ENCODE measurements around the gene KRCC1.

DNA sequence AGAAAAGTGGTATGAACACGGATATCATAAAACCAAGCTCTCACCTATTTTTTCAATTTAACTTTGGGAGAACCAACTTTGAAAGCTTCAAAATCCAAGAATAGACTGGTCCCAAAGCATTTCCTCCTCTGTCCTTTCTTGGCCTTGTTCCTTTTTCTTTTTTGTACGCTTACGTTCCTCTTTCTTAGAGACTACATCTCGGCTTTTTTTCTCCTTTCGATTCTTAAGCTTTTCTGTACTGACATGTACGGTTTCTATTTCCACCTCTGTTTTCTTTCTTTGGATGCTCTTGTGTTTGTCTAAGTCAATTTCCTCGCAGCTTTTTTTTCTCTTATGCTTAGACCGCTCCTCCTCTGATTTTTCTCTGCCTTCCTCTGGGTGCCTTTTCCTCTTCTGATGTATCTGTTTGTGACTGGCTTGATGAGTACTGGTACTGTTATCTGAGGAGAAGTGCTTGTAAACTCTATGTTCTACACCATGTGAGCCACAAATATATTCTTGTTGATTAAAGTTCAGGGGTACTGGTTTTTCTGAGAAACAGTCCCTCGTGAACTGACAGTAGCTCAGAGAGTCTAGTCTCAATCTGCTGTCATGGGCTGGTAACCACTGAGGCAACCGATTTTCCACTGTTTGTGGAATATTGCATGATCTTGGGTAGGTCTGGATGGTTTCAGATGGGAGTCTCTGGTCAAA lies 27.7 kb downstream of the KRCC1 start:
- TF ChIP-seq, protein P1, sequence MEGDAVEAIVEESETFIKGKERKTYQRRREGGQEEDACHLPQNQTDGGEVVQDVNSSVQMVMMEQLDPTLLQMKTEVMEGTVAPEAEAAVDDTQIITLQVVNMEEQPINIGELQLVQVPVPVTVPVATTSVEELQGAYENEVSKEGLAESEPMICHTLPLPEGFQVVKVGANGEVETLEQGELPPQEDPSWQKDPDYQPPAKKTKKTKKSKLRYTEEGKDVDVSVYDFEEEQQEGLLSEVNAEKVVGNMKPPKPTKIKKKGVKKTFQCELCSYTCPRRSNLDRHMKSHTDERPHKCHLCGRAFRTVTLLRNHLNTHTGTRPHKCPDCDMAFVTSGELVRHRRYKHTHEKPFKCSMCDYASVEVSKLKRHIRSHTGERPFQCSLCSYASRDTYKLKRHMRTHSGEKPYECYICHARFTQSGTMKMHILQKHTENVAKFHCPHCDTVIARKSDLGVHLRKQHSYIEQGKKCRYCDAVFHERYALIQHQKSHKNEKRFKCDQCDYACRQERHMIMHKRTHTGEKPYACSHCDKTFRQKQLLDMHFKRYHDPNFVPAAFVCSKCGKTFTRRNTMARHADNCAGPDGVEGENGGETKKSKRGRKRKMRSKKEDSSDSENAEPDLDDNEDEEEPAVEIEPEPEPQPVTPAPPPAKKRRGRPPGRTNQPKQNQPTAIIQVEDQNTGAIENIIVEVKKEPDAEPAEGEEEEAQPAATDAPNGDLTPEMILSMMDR (conservative IDR thresholded peaks at IDR 0.05; ENCODE audit: low read depth in 2 of 2) = no peak
- no peak for TF ChIP-seq POLR2AphosphoS5 (IDR thresholded peaks at IDR 0.05; ENCODE audit: low read depth)
- TF ChIP-seq EZH2phosphoT487 (IDR thresholded peaks at IDR 0.05; ENCODE audit: unreplicated experiment) = no peak
- TF ChIP-seq EZH2 (IDR thresholded peaks at IDR 0.05; ENCODE audit: low read depth, unreplicated experiment) = no peak
- TF ChIP-seq NANOG (IDR thresholded peaks at IDR 0.05; ENCODE audit: borderline replicate concordance) = no peak
- TF ChIP-seq, protein P2, sequence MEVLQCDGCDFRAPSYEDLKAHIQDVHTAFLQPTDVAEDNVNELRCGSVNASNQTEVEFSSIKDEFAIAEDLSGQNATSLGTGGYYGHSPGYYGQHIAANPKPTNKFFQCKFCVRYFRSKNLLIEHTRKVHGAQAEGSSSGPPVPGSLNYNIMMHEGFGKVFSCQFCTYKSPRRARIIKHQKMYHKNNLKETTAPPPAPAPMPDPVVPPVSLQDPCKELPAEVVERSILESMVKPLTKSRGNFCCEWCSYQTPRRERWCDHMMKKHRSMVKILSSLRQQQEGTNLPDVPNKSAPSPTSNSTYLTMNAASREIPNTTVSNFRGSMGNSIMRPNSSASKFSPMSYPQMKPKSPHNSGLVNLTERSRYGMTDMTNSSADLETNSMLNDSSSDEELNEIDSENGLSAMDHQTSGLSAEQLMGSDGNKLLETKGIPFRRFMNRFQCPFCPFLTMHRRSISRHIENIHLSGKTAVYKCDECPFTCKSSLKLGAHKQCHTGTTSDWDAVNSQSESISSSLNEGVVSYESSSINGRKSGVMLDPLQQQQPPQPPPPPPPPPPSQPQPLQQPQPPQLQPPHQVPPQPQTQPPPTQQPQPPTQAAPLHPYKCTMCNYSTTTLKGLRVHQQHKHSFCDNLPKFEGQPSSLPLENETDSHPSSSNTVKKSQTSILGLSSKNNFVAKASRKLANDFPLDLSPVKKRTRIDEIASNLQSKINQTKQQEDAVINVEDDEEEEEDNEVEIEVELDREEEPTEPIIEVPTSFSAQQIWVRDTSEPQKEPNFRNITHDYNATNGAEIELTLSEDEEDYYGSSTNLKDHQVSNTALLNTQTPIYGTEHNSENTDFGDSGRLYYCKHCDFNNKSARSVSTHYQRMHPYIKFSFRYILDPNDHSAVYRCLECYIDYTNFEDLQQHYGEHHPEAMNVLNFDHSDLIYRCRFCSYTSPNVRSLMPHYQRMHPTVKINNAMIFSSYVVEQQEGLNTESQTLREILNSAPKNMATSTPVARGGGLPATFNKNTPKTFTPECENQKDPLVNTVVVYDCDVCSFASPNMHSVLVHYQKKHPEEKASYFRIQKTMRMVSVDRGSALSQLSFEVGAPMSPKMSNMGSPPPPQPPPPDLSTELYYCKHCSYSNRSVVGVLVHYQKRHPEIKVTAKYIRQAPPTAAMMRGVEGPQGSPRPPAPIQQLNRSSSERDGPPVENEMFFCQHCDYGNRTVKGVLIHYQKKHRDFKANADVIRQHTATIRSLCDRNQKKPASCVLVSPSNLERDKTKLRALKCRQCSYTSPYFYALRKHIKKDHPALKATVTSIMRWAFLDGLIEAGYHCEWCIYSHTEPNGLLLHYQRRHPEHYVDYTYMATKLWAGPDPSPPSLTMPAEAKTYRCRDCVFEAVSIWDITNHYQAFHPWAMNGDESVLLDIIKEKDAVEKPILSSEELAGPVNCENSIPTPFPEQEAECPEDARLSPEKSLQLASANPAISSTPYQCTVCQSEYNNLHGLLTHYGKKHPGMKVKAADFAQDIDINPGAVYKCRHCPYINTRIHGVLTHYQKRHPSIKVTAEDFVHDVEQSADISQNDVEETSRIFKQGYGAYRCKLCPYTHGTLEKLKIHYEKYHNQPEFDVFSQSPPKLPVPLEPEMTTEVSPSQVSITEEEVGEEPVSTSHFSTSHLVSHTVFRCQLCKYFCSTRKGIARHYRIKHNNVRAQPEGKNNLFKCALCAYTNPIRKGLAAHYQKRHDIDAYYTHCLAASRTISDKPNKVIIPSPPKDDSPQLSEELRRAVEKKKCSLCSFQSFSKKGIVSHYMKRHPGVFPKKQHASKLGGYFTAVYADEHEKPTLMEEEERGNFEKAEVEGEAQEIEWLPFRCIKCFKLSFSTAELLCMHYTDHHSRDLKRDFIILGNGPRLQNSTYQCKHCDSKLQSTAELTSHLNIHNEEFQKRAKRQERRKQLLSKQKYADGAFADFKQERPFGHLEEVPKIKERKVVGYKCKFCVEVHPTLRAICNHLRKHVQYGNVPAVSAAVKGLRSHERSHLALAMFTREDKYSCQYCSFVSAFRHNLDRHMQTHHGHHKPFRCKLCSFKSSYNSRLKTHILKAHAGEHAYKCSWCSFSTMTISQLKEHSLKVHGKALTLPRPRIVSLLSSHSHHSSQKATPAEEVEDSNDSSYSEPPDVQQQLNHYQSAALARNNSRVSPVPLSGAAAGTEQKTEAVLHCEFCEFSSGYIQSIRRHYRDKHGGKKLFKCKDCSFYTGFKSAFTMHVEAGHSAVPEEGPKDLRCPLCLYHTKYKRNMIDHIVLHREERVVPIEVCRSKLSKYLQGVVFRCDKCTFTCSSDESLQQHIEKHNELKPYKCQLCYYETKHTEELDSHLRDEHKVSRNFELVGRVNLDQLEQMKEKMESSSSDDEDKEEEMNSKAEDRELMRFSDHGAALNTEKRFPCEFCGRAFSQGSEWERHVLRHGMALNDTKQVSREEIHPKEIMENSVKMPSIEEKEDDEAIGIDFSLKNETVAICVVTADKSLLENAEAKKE (CRISPR knock-in tag; IDR thresholded peaks at IDR 0.05) = no peak
- TF ChIP-seq, protein P3, sequence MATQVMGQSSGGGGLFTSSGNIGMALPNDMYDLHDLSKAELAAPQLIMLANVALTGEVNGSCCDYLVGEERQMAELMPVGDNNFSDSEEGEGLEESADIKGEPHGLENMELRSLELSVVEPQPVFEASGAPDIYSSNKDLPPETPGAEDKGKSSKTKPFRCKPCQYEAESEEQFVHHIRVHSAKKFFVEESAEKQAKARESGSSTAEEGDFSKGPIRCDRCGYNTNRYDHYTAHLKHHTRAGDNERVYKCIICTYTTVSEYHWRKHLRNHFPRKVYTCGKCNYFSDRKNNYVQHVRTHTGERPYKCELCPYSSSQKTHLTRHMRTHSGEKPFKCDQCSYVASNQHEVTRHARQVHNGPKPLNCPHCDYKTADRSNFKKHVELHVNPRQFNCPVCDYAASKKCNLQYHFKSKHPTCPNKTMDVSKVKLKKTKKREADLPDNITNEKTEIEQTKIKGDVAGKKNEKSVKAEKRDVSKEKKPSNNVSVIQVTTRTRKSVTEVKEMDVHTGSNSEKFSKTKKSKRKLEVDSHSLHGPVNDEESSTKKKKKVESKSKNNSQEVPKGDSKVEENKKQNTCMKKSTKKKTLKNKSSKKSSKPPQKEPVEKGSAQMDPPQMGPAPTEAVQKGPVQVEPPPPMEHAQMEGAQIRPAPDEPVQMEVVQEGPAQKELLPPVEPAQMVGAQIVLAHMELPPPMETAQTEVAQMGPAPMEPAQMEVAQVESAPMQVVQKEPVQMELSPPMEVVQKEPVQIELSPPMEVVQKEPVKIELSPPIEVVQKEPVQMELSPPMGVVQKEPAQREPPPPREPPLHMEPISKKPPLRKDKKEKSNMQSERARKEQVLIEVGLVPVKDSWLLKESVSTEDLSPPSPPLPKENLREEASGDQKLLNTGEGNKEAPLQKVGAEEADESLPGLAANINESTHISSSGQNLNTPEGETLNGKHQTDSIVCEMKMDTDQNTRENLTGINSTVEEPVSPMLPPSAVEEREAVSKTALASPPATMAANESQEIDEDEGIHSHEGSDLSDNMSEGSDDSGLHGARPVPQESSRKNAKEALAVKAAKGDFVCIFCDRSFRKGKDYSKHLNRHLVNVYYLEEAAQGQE (IDR thresholded peaks at IDR 0.05; ENCODE audit: unreplicated experiment) = no peak

Data from GM23338 (cell line).